Measurements from ENCODE around the gene DENND1A. TPM values are rescaled to one million over a fixed set of nuclear protein-coding genes. Genes with fewer than 3 reads are reported as not detected.

DENND1A gene
- total RNA-seq, 2 donors from 2014 or later = 17.8 to 36.6 TPM

DNA sequence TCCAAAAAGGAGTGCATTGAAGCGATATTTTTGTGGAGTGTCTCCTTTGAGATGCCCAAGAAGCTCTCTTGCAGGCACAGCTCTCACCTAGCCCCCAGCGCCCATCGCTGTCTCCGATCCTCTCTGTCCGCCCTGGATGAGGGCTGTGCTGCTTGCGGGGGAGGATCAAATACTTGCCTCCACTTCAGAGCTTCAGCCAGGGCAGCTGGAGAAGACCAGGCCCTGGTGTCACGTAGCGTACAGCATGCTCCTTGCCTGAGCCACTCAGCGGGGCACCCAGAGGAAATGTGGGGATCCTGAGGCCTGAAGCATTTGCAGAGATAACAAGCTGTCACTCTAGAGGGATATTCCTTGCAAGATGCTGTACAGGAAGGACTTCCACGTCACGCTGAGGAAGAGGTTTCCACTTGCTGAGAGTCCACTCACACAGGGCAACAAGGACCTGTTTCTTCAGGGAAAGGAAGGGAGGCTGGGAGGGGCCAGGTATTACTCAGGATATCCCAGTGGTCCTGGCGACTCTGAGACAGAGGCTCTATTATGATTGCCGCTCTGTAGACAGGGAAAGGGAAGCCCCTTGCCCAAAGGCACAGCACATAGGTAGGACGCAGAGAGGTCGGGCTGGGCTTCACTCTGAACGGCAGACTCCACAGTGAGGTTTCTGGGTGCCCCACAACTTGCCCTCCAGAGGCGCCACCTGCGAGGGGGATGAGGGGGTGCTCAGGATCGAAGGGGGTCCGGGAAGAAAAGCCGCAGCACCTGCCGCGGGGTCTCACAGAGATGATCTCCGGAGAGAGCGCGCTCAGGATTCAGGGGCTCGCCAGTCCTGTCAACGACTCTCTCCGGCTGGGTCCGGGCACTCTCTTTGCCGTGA is 510.0 kb downstream of the DENND1A start:
- no peak overlapping the region for H3K4me3 ChIP-seq
- H3K9me3 ChIP-seq = no peaks in the 10 kb centered on the region
- H3K27me3 ChIP-seq (replicated peaks; ENCODE audit: insufficient read depth) = no peaks in the 10 kb centered on the region
- no peak for ATAC-seq (ENCODE audit: insufficient number of reproducible peaks, low FRiP score, low read depth)
- no peak overlapping the region for H3K27ac ChIP-seq
- TF ChIP-seq, protein P1, sequence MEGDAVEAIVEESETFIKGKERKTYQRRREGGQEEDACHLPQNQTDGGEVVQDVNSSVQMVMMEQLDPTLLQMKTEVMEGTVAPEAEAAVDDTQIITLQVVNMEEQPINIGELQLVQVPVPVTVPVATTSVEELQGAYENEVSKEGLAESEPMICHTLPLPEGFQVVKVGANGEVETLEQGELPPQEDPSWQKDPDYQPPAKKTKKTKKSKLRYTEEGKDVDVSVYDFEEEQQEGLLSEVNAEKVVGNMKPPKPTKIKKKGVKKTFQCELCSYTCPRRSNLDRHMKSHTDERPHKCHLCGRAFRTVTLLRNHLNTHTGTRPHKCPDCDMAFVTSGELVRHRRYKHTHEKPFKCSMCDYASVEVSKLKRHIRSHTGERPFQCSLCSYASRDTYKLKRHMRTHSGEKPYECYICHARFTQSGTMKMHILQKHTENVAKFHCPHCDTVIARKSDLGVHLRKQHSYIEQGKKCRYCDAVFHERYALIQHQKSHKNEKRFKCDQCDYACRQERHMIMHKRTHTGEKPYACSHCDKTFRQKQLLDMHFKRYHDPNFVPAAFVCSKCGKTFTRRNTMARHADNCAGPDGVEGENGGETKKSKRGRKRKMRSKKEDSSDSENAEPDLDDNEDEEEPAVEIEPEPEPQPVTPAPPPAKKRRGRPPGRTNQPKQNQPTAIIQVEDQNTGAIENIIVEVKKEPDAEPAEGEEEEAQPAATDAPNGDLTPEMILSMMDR (IDR thresholded peaks at IDR 0.05) = no peak
- H3K4me1 ChIP-seq (ENCODE audit: control insufficient read depth in 1 of 2, low read depth in 2 of 2) = no peaks in the 10 kb centered on the region
- no peak for DNase-seq (ENCODE audit: low spot score)
- peaks cover 5% of the 10 kb centered on the region for H3K36me3 ChIP-seq

DNA sequence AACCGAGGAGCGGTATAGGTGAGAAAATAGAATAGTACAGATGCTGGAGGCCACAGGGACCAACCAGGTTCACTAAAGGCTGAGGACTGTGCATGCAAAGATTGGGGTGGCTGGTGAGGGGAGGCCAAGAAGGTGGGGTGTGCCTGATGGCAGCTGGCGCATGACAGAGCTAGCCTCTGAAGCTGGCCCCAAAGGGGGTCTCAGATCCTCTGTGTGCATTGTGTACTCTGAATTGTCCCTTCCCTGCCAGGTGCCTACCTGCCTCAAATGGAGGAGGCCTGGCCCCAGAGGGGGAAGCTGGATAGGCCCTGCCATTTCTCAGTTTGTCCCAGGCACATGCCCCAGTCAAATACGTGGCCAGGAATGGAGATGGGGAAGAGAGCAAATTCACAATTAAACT is 510.8 kb downstream of the DENND1A start:
- DNase-seq (ENCODE audit: low spot score) = no peak
- no peak overlapping the region for H3K4me3 ChIP-seq
- no peak for ATAC-seq (ENCODE audit: insufficient number of reproducible peaks, low FRiP score, low read depth)
- H3K27me3 ChIP-seq (replicated peaks; ENCODE audit: insufficient read depth) = no peaks in the 10 kb centered on the region
- TF ChIP-seq, protein P1 (IDR thresholded peaks at IDR 0.05) = no peak
- no peak overlapping the region for H3K27ac ChIP-seq
- H3K9me3 ChIP-seq = no peaks in the 10 kb centered on the region
- peaks cover 5% of the 10 kb centered on the region for H3K36me3 ChIP-seq
- no peaks in the 10 kb centered on the region for H3K4me1 ChIP-seq (ENCODE audit: control insufficient read depth in 1 of 2, low read depth in 2 of 2)

DNA sequence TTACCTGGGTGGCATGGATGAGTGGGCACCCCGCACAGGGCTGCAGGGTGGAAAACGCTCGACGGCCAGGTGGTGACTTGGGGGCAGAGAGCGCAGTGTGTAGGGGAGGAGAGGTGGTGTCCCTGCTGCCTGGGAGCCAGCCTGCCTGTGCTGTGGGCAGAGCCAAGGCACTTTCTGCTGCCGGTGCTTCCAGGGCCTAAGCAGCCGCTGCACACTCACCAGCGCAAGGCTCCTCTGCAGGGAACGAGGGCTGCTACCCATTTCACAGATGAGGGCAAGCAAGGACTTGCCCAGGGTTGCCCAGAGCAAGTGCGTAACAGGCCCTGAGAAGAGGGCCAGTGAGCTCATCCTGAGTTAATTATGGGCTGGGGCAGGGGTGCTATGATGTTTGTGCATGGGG is 511.4 kb downstream of the DENND1A start:
- Histone ChIP-seq H3K27ac (no peak overlapping the region), H3K9me3 (no peaks in the 10 kb centered on the region), H3K4me3 (no peak overlapping the region), H3K4me1 (ENCODE audit: control insufficient read depth in 1 of 2, low read depth in 2 of 2) (no peaks in the 10 kb centered on the region), H3K27me3 (replicated peaks; ENCODE audit: insufficient read depth) (no peaks in the 10 kb centered on the region), H3K36me3 (peaks cover 5% of the 10 kb centered on the region)
- TF ChIP-seq, protein P1 (IDR thresholded peaks at IDR 0.05) = no peak
- ATAC-seq (ENCODE audit: insufficient number of reproducible peaks, low FRiP score, low read depth) = no peak
- no peak for DNase-seq (ENCODE audit: low spot score)

DNA sequence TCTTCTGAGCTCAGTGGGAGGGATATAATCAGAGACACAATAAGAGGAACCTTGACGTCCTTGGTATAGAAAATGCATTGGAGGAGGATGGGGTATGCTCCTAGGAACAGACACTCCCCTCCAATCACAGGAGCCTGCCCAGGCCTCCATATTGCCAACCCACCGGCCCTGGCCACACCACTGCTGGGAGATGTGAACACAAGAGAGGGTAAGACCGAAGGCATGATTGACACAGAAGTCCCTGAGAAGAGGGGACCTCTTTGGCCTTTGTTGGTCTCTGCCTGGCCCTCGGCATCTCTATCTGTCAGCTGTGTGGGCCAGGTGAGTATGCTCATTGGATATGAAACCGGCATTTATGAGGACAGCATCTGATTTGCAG is 511.9 kb downstream of the DENND1A start:
- H3K36me3 ChIP-seq = peaks cover 5% of the 10 kb centered on the region

DNA sequence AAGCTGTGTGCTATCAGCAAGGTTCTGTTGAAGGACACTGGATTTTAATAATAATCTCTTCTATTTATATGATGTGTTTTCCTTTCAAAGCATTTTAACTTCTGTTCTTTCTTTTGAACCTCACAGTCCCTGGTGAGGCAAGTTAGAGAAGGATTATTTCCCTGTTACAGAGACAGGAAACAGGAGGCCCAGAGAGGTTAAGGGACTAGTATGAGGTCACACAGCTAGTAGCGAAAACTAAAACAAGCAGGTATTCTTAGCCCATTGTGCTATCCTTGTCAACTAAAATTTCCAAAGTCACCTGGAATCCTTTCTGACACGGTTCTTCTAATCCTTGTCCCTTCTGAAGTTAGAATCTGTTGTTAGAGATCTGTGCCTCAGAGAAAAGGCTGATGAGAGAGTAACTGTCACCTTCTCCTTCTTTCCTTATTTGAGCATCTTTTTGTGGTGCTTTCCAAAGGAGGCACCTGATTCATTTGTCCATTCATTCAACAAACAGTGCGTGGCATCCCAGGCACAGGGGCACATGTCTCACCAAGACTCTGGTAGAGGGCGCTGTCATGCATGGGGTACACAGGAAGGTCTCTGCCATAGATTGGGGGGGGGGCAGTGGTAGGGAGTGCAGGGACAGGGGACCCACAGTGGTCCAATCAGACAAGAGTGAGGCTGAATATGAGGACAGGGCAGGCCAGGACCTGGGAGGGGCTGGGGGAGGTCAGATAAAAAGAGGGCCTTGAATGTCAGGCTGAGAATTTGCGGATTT is 512.5 kb downstream of the DENND1A start:
- peaks cover 5% of the 10 kb centered on the region for H3K36me3 ChIP-seq
- DNase-seq (ENCODE audit: low spot score) (no peak), ATAC-seq (ENCODE audit: insufficient number of reproducible peaks, low FRiP score, low read depth) (no peak)
- no peaks in the 10 kb centered on the region for H3K9me3 ChIP-seq
- no peaks in the 10 kb centered on the region for H3K27me3 ChIP-seq (replicated peaks; ENCODE audit: insufficient read depth)
- H3K27ac ChIP-seq = no peak overlapping the region
- TF ChIP-seq, protein P1 (IDR thresholded peaks at IDR 0.05) = no peak
- no peak overlapping the region for H3K4me3 ChIP-seq
- H3K4me1 ChIP-seq (ENCODE audit: control insufficient read depth in 1 of 2, low read depth in 2 of 2) = no peaks in the 10 kb centered on the region

More for the DNA sequence above, 511.9 kb downstream of the DENND1A start:
- no peak for ATAC-seq (ENCODE audit: insufficient number of reproducible peaks, low FRiP score, low read depth)
- no peaks in the 10 kb centered on the region for H3K4me1 ChIP-seq (ENCODE audit: control insufficient read depth in 1 of 2, low read depth in 2 of 2)
- H3K27me3 ChIP-seq (replicated peaks; ENCODE audit: insufficient read depth) = no peaks in the 10 kb centered on the region
- DNase-seq (ENCODE audit: low spot score) = no peak
- H3K9me3 ChIP-seq = no peaks in the 10 kb centered on the region
- no peak overlapping the region for H3K4me3 ChIP-seq
- no peak overlapping the region for H3K27ac ChIP-seq
- TF ChIP-seq, protein P1 (IDR thresholded peaks at IDR 0.05) = no peak

Measured in thoracic aorta (tissue), 2 donors.